ENCODE measurements around the gene DEFB128. TPM values are rescaled to one million over a fixed set of nuclear protein-coding genes. Genes with fewer than 3 reads are reported as not detected.

The DEFB128 gene
- total and polyA plus RNA-seq, 10 of the 15 experiments (the other 5 are each of a cell fraction or from before 2014, with no cell fraction given), result not detected

GRCh38 chr20:235891-236290 is 46.4 kb upstream of the DEFB128 start:
- ChIA-PET RAD21 (ENCODE audit: unreplicated experiment) (no interaction called here), CTCF (interaction anchor here (1.4 kb wide), 1 partner anchor 30 kb away, joined by 5 read pairs; no protein-coding TSS in a partner anchor), POLR2A (no interaction called here), SMC1A (ENCODE audit: uncharacterized antibody, unreplicated experiment) (no interaction called here)
- 94% methylated on average over 1 of the region's 1 CpG for WGBS (ENCODE audit: insufficient coverage, insufficient replicate concordance, low lambda C conversion rate, missing lambda C conversion rate)
- Histone ChIP-seq H3K9me3 (replicated peaks; ENCODE audit: control insufficient read depth, insufficient read depth, low read length) (no peaks in the 10 kb centered on the region), H3K27me3 (replicated peaks in 1 of 2; ENCODE audit: control insufficient read depth in 2 of 2, insufficient read depth in 2 of 2, low read length in 1 of 2) (no peaks in the 10 kb centered on the region), H3K4me2 (ENCODE audit: control insufficient read depth, insufficient read depth) (no peak overlapping the region), H3K79me2 (ENCODE audit: control insufficient read depth, insufficient read depth, low read length) (no peaks in the 10 kb centered on the region), H3K9ac (ENCODE audit: control insufficient read depth, insufficient read depth, low read length) (no peak overlapping the region), H3K4me1 (ENCODE audit: control insufficient read depth, insufficient read depth, low read length) (peaks cover 10% of the 10 kb centered on the region), H3K27ac (ENCODE audit: control insufficient read depth, insufficient read depth) (no peak overlapping the region), H2AFZ (ENCODE audit: control insufficient read depth, low read depth, low read length) (no peak overlapping the region), H3K4me3 (no peak overlapping the region), H3K36me3 (ENCODE audit: control insufficient read depth in 2 of 2, insufficient read depth in 2 of 2, low read length in 1 of 2) (no peaks in the 10 kb centered on the region), H4K20me1 (ENCODE audit: control insufficient read depth, insufficient read depth) (no peaks in the 10 kb centered on the region)
- DNase-seq (ENCODE audit: low read depth, low spot score), result no peak
- no peak for FAIRE-seq
- in situ Hi-C loops (cut with MboI) (no loop called here), intact Hi-C loops (cut with micrococcal nuclease; ENCODE audit: unreplicated experiment) (no loop called here)
- BruUV-seq (replicated peaks), result no TSS peak
- no peak for ATAC-seq
- TF ChIP-seq STAT1 (conservative IDR thresholded peaks at IDR 0.05) (no peak), ZZZ3 (IDR thresholded peaks at IDR 0.05; ENCODE audit: control insufficient read depth, insufficient read length, low read depth) (no peak), HCFC1 (IDR thresholded peaks at IDR 0.05; ENCODE audit: low read length) (no peak), HDAC2 (IDR thresholded peaks at IDR 0.05) (no peak), MYB (IDR thresholded peaks at IDR 0.05; ENCODE audit: borderline replicate concordance, low read depth, low read length) (no peak)
- TF ChIP-seq, protein P1, sequence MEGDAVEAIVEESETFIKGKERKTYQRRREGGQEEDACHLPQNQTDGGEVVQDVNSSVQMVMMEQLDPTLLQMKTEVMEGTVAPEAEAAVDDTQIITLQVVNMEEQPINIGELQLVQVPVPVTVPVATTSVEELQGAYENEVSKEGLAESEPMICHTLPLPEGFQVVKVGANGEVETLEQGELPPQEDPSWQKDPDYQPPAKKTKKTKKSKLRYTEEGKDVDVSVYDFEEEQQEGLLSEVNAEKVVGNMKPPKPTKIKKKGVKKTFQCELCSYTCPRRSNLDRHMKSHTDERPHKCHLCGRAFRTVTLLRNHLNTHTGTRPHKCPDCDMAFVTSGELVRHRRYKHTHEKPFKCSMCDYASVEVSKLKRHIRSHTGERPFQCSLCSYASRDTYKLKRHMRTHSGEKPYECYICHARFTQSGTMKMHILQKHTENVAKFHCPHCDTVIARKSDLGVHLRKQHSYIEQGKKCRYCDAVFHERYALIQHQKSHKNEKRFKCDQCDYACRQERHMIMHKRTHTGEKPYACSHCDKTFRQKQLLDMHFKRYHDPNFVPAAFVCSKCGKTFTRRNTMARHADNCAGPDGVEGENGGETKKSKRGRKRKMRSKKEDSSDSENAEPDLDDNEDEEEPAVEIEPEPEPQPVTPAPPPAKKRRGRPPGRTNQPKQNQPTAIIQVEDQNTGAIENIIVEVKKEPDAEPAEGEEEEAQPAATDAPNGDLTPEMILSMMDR (IDR thresholded peaks at IDR 0.05 in 2 of 3, conservative IDR thresholded peaks at IDR 0.05 in 1 of 3; ENCODE audit: control insufficient read depth in 2 of 3, extremely low read depth in 1 of 3, insufficient read depth in 1 of 3, low read depth in 3 of 3, low read length in 3 of 3), result 0 out of 6 replicates have a peak, but pooled peaks of 1 of the 3 experiments have one; percentile 2

Data from GM12878 (cell line).